SU-DHL-6 (cell line): ENCODE results near the gene LMO7.

Experiments used
- H2AFZ ChIP-seq: fragments of 200-600 bp; sonication (generic); 2 replicates; pipeline ENCODE4 v1.6.1; 2014; ENCODE audit warnings: low read depth, mild to moderate bottlenecking, moderate library complexity, mixed read lengths, antibody characterized with exemption, low read length; ENCODE audit not compliant: severe bottlenecking
- H3F3A ChIP-seq: fragments of 200-600 bp; shearing (Covaris generic); 2 replicates; pipeline ENCODE4 v1.6.0; 2016; ENCODE audit warnings: antibody characterized with exemption, mild to moderate bottlenecking; ENCODE audit not compliant: insufficient read depth
- H3K27ac ChIP-seq: fragments of 200-600 bp; sonication (generic); 2 replicates; pipeline ENCODE4 v1.5.1; 2016; ENCODE audit warnings: low read depth, mild to moderate bottlenecking, low read length, moderate library complexity, mixed read lengths
- H3K27me3 ChIP-seq: fragments of 200-600 bp; sonication (generic), shearing (Covaris generic); 2 replicates; pipeline ENCODE4 v1.6.0; 2014; ENCODE audit warnings: mild to moderate bottlenecking, low read length
- H3K36me3 ChIP-seq: fragments of 200-600 bp; sonication (generic); 2 replicates; pipeline ENCODE4 v1.6.1; 2014; ENCODE audit warnings: mild to moderate bottlenecking, low read length, mixed read lengths
- H3K4me2 ChIP-seq: fragments of 300-600, 200-600 bp; shearing (Covaris generic), sonication (generic); 2 replicates; pipeline ENCODE4 v1.6.0; 2014; ENCODE audit warnings: low read length, low read depth, mild to moderate bottlenecking; ENCODE audit not compliant: poor library complexity, severe bottlenecking
- H3K4me3 ChIP-seq: fragments of 200-600 bp; sonication (generic); 2 replicates; pipeline ENCODE4 v1.5.1; 2014; ENCODE audit warnings: antibody characterized with exemption, low read length, mild to moderate bottlenecking, mixed read lengths; ENCODE audit not compliant: insufficient read depth, poor library complexity, severe bottlenecking
- H3K79me2 ChIP-seq: fragments of 200-600 bp; sonication (generic); 2 replicates; pipeline ENCODE4 v1.6.1; 2014; ENCODE audit warnings: mild to moderate bottlenecking, low read length, moderate library complexity; ENCODE audit not compliant: insufficient read depth
- H3K9ac ChIP-seq: fragments of 200-600 bp; sonication (generic); 2 replicates; pipeline ENCODE4 v1.7.0; 2014; ENCODE audit warnings: mild to moderate bottlenecking, low read length
- H3K9me2 ChIP-seq: fragments of 200-600 bp; sonication (generic); replicated peaks from 2 replicates; pipeline ENCODE4 v1.6.1; 2014; ENCODE audit warnings: low read length; ENCODE audit not compliant: insufficient read depth
- H3K9me3 ChIP-seq: fragments of 200-600 bp; sonication (generic); 2 replicates; pipeline ENCODE4 v1.6.1; 2014; ENCODE audit warnings: low read length, mixed read lengths; ENCODE audit not compliant: insufficient read depth
- H4K20me1 ChIP-seq: fragments of 200-600 bp; sonication (generic); 2 replicates; pipeline ENCODE4 v1.6.1; 2014; ENCODE audit warnings: low read depth, mild to moderate bottlenecking, antibody characterized with exemption, low read length, moderate library complexity, mixed read lengths
- CTCF ChIP-seq: fragments of 200-600 bp; sonication (generic); IDR thresholded peaks from one replicate; pipeline ENCODE4 v1.5.1; 2017; ENCODE audit warnings: antibody characterized with exemption, mild to moderate bottlenecking, low read length, moderate library complexity; ENCODE audit not compliant: insufficient read depth, poor library complexity, severe bottlenecking
- EZH2phosphoT487 ChIP-seq: fragments of 200-600 bp; sonication (generic), shearing (Covaris generic); conservative IDR thresholded peaks from 2 replicates; pipeline ENCODE4 v1.6.1; 2018; ENCODE audit warnings: mild to moderate bottlenecking, antibody characterized with exemption, low read length, moderate library complexity, mixed read lengths

Gene LMO7

GRCh38 chr13:75620020-75620419 is 16.1 kb upstream of the LMO7 start:
- Histone ChIP-seq H3K9me3 (no peaks in the 10 kb centered on the region), H3K27me3 (no peaks in the 10 kb centered on the region), H4K20me1 (no peaks in the 10 kb centered on the region), H3K9me2 (no peaks in the 10 kb centered on the region), H3K36me3 (peaks cover 13% of the 10 kb centered on the region), H3K27ac (no peak overlapping the region), H3F3A (peaks cover 6% of the 10 kb centered on the region; the same call in 1 of the 2 replicates), H3K79me2 (no peaks in the 10 kb centered on the region), H3K9ac (no peak overlapping the region), H2AFZ (no peak overlapping the region), H3K4me3 (no peak overlapping the region), H3K4me2 (no peak overlapping the region)
- TF ChIP-seq CTCF (no peak), EZH2phosphoT487 (no peak)

DNA sequence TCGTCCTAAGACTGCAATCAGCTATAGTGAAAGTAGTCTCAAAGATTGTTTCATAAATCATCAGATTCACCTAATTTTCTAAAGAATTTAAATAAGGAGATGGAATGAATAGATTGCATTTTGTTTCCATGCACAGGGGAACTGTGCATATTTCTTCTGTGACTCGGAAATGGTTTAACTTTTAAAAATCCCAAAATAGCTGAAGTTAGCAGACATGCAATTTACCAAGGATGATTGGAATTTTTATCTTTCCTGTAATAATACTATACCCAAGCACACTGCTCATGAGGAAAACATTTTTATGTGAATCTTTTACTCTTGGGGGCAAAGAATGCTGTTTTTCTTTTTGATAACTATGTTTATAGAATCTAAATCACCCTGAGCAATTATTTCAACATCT is 15.0 kb upstream of the LMO7 start:
- Histone ChIP-seq H3K27me3 (no peaks in the 10 kb centered on the region), H3K9me2 (no peaks in the 10 kb centered on the region), H2AFZ (no peak overlapping the region), H3K79me2 (no peaks in the 10 kb centered on the region), H3F3A (peaks cover 6% of the 10 kb centered on the region; the same call in 1 of the 2 replicates), H3K36me3 (peaks cover 10% of the 10 kb centered on the region), H3K9me3 (no peaks in the 10 kb centered on the region), H4K20me1 (no peaks in the 10 kb centered on the region), H3K27ac (no peak overlapping the region), H3K4me3 (no peak overlapping the region), H3K9ac (no peak overlapping the region), H3K4me2 (no peak overlapping the region)
- no peak for TF ChIP-seq CTCF
- TF ChIP-seq EZH2phosphoT487, result no peak

DNA sequence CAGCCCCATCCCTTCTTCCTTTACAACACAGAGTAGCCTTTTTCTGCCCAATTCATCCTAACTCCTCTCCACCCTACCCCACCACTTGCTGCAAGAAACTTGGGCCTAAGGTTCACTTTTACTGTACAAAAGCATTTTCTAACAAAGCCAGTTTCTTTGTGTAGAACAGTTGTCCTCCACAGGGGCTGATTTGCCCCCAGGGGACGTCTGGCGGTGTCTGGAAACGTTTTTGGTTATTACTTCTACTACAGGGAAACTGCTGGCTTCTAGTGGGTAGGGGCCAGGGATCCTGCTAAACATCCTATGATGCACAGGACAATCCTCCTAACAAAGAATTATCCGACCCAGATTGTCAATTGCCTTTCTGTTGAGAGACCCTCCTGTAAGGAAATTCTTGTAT is 7.3 kb upstream of the LMO7 start:
- no peak overlapping the region for H3K4me3 ChIP-seq
- H3K9me2 ChIP-seq, result no peaks in the 10 kb centered on the region
- no peaks in the 10 kb centered on the region for H3K9me3 ChIP-seq
- no peaks in the 10 kb centered on the region for H4K20me1 ChIP-seq
- H3K36me3 ChIP-seq, result peaks cover 9% of the 10 kb centered on the region; the same call in 1 of the 2 replicates
- no peak overlapping the region for H2AFZ ChIP-seq
- no peak overlapping the region for H3K9ac ChIP-seq
- no peak for TF ChIP-seq EZH2phosphoT487
- TF ChIP-seq CTCF, result no peak
- H3K4me2 ChIP-seq, result no peak overlapping the region
- no peaks in the 10 kb centered on the region for H3K79me2 ChIP-seq
- peaks cover 15% of the 10 kb centered on the region for H3F3A ChIP-seq
- no peak overlapping the region for H3K27ac ChIP-seq
- H3K27me3 ChIP-seq, result no peaks in the 10 kb centered on the region

DNA sequence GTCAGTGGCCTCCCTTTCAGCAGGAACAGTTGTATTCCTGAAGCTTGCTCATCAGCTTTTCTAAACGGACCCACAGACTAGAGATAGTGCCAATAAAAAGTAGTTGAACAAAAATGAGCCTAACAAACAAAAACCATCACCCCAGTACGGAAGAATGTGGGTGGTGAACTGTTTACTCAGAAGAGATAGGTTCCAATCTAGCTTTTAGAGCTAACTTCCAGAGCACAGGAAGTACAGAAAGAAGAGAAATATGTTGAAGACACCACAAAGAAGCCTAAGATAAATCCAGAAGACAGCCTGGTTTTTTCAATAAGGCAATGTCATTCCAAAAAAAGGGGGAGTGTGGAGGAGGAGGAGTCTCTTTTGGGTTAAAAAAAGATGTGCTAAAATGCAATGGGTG is 2.8 kb upstream of the LMO7 start:
- H4K20me1 ChIP-seq, result no peaks in the 10 kb centered on the region
- H3K4me3 ChIP-seq, result no peak overlapping the region
- no peak overlapping the region for H3K9ac ChIP-seq
- H3K9me3 ChIP-seq, result no peaks in the 10 kb centered on the region
- H3K4me2 ChIP-seq, result no peak overlapping the region
- H3K36me3 ChIP-seq, result no peaks in the 10 kb centered on the region
- no peak overlapping the region for H2AFZ ChIP-seq
- H3K79me2 ChIP-seq, result peaks cover 19% of the 10 kb centered on the region
- no peaks in the 10 kb centered on the region for H3K9me2 ChIP-seq
- H3K27ac ChIP-seq, result 0 out of 2 replicates have a peak overlapping the region, but pooled peaks have one; percentile 16
- TF ChIP-seq CTCF (no peak), EZH2phosphoT487 (no peak)
- peaks cover 19% of the 10 kb centered on the region for H3F3A ChIP-seq
- H3K27me3 ChIP-seq, result no peaks in the 10 kb centered on the region
